ENCODE results near the gene TAPT1. TPM values are rescaled to one million over a fixed set of nuclear protein-coding genes. Genes with fewer than 3 reads are reported as not detected.

Gene TAPT1
- polyA plus RNA-seq, 4 donors = 7.3 to 22.3 (median 13.6) TPM

DNA sequence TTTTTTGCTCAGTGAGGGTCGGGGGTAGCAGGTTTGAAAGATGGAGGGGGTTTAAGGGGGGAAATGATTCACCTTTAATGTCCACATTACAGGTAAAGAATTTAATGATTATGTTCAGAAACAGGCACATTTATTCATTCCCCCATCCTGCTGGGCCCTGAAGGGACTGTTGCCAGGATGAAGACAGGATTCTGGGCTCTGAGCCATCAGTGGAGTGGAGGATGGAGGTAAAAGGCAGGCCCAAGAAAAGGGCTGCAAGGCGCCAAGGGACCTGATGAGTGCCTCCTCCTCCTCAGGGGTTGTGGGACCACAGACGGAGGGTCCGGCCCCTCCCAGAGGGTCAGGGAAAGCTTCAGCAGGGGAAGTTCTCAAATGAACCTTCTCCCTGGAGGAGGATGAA lies 102.0 kb downstream of the TAPT1 start:
- no peak for FAIRE-seq
- Histone ChIP-seq H3K4me3 (ENCODE audit: low read depth in 1 of 3, low read length in 3 of 3) (no peak overlapping the region), H3K4me1 (ENCODE audit: control insufficient read depth in 3 of 3, insufficient read depth in 2 of 3, low read depth in 1 of 3, low read length in 2 of 3) (no peaks in the 10 kb centered on the region), H3K27ac (ENCODE audit: low read depth in 1 of 3, low read length in 2 of 3) (no peak overlapping the region), H3K9me3 (ENCODE audit: control insufficient read depth in 2 of 2, insufficient read depth in 1 of 2, low read depth in 1 of 2, low read length in 1 of 2) (no peaks in the 10 kb centered on the region), H3K27me3 (ENCODE audit: control insufficient read depth in 3 of 3, insufficient read depth in 3 of 3, low read length in 3 of 3) (no peaks in the 10 kb centered on the region), H3K36me3 (ENCODE audit: control insufficient read depth in 3 of 3, insufficient read depth in 2 of 3, low read depth in 1 of 3, low read length in 3 of 3) (no peaks in the 10 kb centered on the region)
- DNase-seq = no peak
- WGBS, 3 donors = 79 to 87% (median 84%) methylated on average over 4 of the region's 4 CpGs

DNA sequence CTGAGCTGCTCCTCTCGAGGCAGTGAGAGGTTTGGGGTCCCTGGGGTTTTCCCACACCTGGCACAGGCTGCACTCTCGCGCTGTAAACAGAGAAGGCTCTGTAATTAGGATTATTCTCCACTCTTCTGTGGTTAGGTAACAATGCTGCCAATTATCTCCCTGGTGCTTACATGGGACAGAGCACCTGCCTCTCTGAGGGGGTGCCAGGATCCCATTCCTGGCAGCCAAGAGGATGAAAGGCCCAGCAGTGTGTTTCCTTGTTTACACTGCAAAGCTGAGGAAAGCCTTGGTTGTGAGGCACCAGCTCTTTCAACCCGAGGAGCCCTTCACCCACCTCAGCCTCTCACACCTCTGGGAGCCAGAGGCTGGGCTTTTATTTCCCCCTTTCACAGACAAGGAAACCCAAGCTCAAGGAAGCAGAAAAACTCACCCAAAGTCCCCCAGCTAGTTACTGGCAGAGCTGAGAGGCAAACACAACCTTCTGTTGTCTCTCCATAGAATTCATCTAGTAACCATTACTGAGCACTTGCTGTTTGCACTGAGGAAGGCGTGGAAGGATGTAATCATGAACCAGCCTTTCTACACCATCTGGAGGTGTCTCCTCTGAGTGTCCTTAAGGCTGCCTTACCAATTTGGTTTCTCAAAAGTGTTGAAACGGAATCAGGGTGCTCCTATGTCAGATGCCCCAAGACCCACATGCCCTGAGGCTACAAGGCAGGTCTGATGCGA lies 102.8 kb downstream of the TAPT1 start:
- H3K27me3 ChIP-seq (ENCODE audit: control insufficient read depth in 3 of 3, insufficient read depth in 3 of 3, low read length in 3 of 3) = no peaks in the 10 kb centered on the region
- H3K4me3 ChIP-seq (ENCODE audit: low read depth in 1 of 3, low read length in 3 of 3) = no peak overlapping the region
- DNase-seq (no peak), FAIRE-seq (no peak)
- H3K36me3 ChIP-seq (ENCODE audit: control insufficient read depth in 3 of 3, insufficient read depth in 2 of 3, low read depth in 1 of 3, low read length in 3 of 3) = no peaks in the 10 kb centered on the region
- no peaks in the 10 kb centered on the region for H3K4me1 ChIP-seq (ENCODE audit: control insufficient read depth in 3 of 3, insufficient read depth in 2 of 3, low read depth in 1 of 3, low read length in 2 of 3)
- H3K27ac ChIP-seq (ENCODE audit: low read depth in 1 of 3, low read length in 2 of 3) = peak overlapping the region in 1 of 3 donors; percentile 1
- no peaks in the 10 kb centered on the region for H3K9me3 ChIP-seq (ENCODE audit: control insufficient read depth in 2 of 2, insufficient read depth in 1 of 2, low read depth in 1 of 2, low read length in 1 of 2)
- 38 to 55% (median 40%) methylated on average over 7 of the region's 7 CpGs for WGBS, 3 donors

DNA sequence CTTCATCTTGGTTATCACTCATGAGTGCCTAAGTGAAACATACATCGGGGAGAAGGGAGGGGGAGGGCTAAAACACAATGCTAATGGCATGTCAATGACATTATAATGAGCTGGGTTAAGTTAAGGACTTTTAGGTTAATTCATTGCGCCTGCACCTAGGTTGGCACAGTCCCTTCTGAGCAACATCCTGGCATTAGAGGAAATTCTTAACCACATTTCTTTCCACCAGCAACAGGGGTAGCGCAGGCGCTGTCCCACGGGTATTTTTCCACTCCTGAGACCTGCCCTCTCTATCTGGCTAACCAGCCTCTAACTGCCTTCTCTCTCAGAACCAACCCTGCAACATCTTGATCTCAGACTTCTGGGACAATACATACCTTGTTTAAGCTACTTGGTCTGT lies 103.5 kb downstream of the TAPT1 start:
- WGBS, 3 donors = 62 to 76% (median 76%) methylated on average over 5 of the region's 5 CpGs
- no peak for FAIRE-seq

DNA sequence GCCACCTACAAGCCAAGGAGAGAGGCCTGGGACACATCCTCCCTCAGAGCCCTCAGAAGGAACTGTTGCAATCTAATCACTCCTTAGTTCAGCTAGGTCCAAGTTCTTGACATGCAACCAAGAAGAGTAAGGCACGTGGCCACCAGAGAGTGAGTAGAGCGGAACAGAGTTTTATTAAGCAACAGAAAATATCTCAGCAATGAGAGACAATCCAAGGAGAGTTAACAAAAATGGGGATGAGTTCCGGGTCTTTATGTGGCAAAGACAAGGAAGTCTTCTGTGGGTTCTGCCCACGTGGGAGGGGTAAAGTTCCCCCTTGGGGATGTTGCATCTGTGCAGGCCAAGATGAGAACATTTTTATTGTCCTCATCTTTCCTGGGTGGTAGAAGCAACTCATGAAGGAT lies 104.0 kb downstream of the TAPT1 start:
- FAIRE-seq = no peak
- Histone ChIP-seq H3K27ac (ENCODE audit: low read depth in 1 of 3, low read length in 2 of 3) (no peak overlapping the region), H3K27me3 (ENCODE audit: control insufficient read depth in 3 of 3, insufficient read depth in 3 of 3, low read length in 3 of 3) (no peaks in the 10 kb centered on the region)

More for the DNA sequence above, 103.5 kb downstream of the TAPT1 start:
- Histone ChIP-seq H3K4me1 (ENCODE audit: control insufficient read depth in 3 of 3, insufficient read depth in 2 of 3, low read depth in 1 of 3, low read length in 2 of 3) (no peaks in the 10 kb centered on the region), H3K27ac (ENCODE audit: low read depth in 1 of 3, low read length in 2 of 3) (no peak overlapping the region), H3K4me3 (ENCODE audit: low read depth in 1 of 3, low read length in 3 of 3) (no peak overlapping the region), H3K36me3 (ENCODE audit: control insufficient read depth in 3 of 3, insufficient read depth in 2 of 3, low read depth in 1 of 3, low read length in 3 of 3) (no peaks in the 10 kb centered on the region), H3K27me3 (ENCODE audit: control insufficient read depth in 3 of 3, insufficient read depth in 3 of 3, low read length in 3 of 3) (no peaks in the 10 kb centered on the region), H3K9me3 (ENCODE audit: control insufficient read depth in 2 of 2, insufficient read depth in 1 of 2, low read depth in 1 of 2, low read length in 1 of 2) (no peaks in the 10 kb centered on the region)
- no peak for DNase-seq

DNA sequence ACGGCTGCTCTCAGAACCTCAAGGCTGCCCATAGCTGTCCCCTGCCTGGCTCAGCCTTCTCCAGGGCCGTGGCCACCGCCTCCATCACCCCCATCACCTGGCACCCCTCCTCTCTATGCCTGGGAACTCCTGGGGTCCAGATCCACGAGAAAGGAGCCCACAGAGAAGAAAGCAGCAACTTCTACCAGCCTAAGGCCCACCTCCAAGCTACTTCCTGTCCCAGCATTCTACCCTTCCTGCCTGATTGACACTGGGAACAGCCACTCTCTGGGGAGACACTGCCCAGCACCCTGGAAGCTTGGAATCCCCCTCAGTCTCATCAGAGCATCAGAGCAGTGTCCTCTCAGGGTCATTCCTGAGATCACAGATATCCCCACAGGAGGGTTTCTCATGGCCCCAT lies 105.6 kb downstream of the TAPT1 start:
- no peaks in the 10 kb centered on the region for H3K36me3 ChIP-seq (ENCODE audit: control insufficient read depth in 3 of 3, insufficient read depth in 2 of 3, low read depth in 1 of 3, low read length in 3 of 3)
- DNase-seq (no peak), FAIRE-seq (no peak)
- no peaks in the 10 kb centered on the region for H3K4me1 ChIP-seq (ENCODE audit: control insufficient read depth in 3 of 3, insufficient read depth in 2 of 3, low read depth in 1 of 3, low read length in 2 of 3)
- no peak overlapping the region for H3K4me3 ChIP-seq (ENCODE audit: low read depth in 1 of 3, low read length in 3 of 3)
- peaks cover 0 to 4% (median 0%) of the 10 kb centered on the region in 3 donors for H3K27me3 ChIP-seq (ENCODE audit: control insufficient read depth in 3 of 3, insufficient read depth in 3 of 3, low read length in 3 of 3)
- H3K27ac ChIP-seq (ENCODE audit: low read depth in 1 of 3, low read length in 2 of 3) = no peak overlapping the region
- 83 to 94% (median 88%) methylated on average over 4 of the region's 4 CpGs for WGBS, 3 donors
- H3K9me3 ChIP-seq (ENCODE audit: control insufficient read depth in 2 of 2, insufficient read depth in 1 of 2, low read depth in 1 of 2, low read length in 1 of 2) = no peaks in the 10 kb centered on the region

More for the DNA sequence above, 104.0 kb downstream of the TAPT1 start:
- no peak for DNase-seq
- no peaks in the 10 kb centered on the region for H3K9me3 ChIP-seq (ENCODE audit: control insufficient read depth in 2 of 2, insufficient read depth in 1 of 2, low read depth in 1 of 2, low read length in 1 of 2)
- no peaks in the 10 kb centered on the region for H3K4me1 ChIP-seq (ENCODE audit: control insufficient read depth in 3 of 3, insufficient read depth in 2 of 3, low read depth in 1 of 3, low read length in 2 of 3)
- H3K36me3 ChIP-seq (ENCODE audit: control insufficient read depth in 3 of 3, insufficient read depth in 2 of 3, low read depth in 1 of 3, low read length in 3 of 3) = no peaks in the 10 kb centered on the region
- WGBS, 3 donors = 73 to 86% (median 81%) methylated on average over 4 of the region's 4 CpGs
- no peak overlapping the region for H3K4me3 ChIP-seq (ENCODE audit: low read depth in 1 of 3, low read length in 3 of 3)

DNA sequence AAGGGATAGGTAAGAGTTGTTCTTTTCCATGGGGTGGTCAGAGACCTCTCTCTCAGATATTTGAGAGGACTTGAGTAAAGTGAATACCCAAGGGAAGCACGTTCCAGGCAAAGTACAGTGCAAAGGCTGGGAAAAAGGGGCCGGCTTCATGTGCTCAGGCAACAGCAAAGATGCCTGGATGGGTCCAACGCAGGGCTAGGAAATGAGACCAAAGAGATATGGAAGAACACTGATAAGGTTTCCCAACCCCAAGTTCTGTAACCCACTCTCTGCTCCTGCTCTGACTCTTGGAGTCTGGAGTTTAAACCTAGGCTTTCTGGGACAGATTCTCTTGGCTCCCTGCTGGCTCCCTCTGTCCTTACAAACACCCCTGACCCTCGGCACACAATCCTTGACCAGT lies 106.3 kb downstream of the TAPT1 start:
- 73 to 86% (median 83%) methylated on average over 4 of the region's 4 CpGs for WGBS, 3 donors
- Histone ChIP-seq H3K27me3 (ENCODE audit: control insufficient read depth in 3 of 3, insufficient read depth in 3 of 3, low read length in 3 of 3) (peaks cover 0 to 4% (median 0%) of the 10 kb centered on the region in 3 donors), H3K27ac (ENCODE audit: low read depth in 1 of 3, low read length in 2 of 3) (no peak overlapping the region), H3K36me3 (ENCODE audit: control insufficient read depth in 3 of 3, insufficient read depth in 2 of 3, low read depth in 1 of 3, low read length in 3 of 3) (no peaks in the 10 kb centered on the region), H3K9me3 (ENCODE audit: control insufficient read depth in 2 of 2, insufficient read depth in 1 of 2, low read depth in 1 of 2, low read length in 1 of 2) (no peaks in the 10 kb centered on the region), H3K4me3 (ENCODE audit: low read depth in 1 of 3, low read length in 3 of 3) (no peak overlapping the region), H3K4me1 (ENCODE audit: control insufficient read depth in 3 of 3, insufficient read depth in 2 of 3, low read depth in 1 of 3, low read length in 2 of 3) (no peaks in the 10 kb centered on the region)
- no peak for DNase-seq
- FAIRE-seq = no peak

DNA sequence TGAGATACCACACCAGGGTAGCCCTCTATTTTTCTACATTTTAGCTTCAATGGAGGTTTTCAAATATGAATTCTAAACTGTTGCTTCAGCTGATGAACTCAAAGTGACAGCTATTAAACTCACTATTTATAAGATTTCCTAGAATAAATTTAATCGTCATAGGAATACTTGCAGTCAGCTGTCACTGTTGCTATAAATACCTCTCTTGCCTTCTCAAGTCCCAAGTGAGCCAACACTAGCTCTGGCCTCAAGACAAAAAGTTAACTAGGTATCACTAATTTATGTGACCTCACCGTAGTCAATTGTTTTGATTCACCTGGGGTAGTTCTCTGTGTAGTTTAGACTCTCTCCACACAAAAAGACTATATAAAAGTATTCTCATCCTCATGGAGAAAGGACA lies 108.2 kb downstream of the TAPT1 start:
- Histone ChIP-seq H3K4me3 (ENCODE audit: low read depth in 1 of 3, low read length in 3 of 3) (no peak overlapping the region), H3K36me3 (ENCODE audit: control insufficient read depth in 3 of 3, insufficient read depth in 2 of 3, low read depth in 1 of 3, low read length in 3 of 3) (no peaks in the 10 kb centered on the region), H3K4me1 (ENCODE audit: control insufficient read depth in 3 of 3, insufficient read depth in 2 of 3, low read depth in 1 of 3, low read length in 2 of 3) (no peaks in the 10 kb centered on the region), H3K27ac (ENCODE audit: low read depth in 1 of 3, low read length in 2 of 3) (no peak overlapping the region), H3K27me3 (ENCODE audit: control insufficient read depth in 3 of 3, insufficient read depth in 3 of 3, low read length in 3 of 3) (peaks cover 0 to 4% (median 0%) of the 10 kb centered on the region in 3 donors), H3K9me3 (ENCODE audit: control insufficient read depth in 2 of 2, insufficient read depth in 1 of 2, low read depth in 1 of 2, low read length in 1 of 2) (no peaks in the 10 kb centered on the region)
- WGBS, 3 donors = 69 to 92% (median 77%) methylated on average over 2 of the region's 2 CpGs
- no peak for FAIRE-seq
- DNase-seq = no peak

DNA sequence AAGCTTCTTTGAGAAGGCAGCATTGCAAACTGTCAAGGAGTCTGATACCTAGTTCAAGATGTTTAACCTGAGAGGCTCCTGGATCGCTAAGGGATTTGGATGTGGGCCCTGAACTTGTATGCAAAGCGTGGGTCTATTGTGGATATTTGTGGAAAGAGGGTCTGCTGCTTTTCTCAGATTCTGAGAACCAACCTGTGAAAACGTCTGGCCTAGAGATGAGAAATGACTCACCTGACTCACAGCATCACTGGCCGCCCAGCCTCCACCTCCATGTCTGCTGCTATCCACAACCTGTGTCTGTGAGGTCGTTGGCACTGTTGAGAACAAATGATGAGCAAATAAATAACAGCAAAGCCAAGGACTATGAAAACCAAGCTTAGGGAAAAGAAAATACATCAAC lies 109.1 kb downstream of the TAPT1 start:
- H3K27ac ChIP-seq (ENCODE audit: low read depth in 1 of 3, low read length in 2 of 3) = no peak overlapping the region
- H3K9me3 ChIP-seq (ENCODE audit: control insufficient read depth in 2 of 2, insufficient read depth in 1 of 2, low read depth in 1 of 2, low read length in 1 of 2) = no peaks in the 10 kb centered on the region
- DNase-seq = no peak
- peaks cover 0 to 4% (median 0%) of the 10 kb centered on the region in 3 donors for H3K27me3 ChIP-seq (ENCODE audit: control insufficient read depth in 3 of 3, insufficient read depth in 3 of 3, low read length in 3 of 3)
- no peak for FAIRE-seq
- H3K4me1 ChIP-seq (ENCODE audit: control insufficient read depth in 3 of 3, insufficient read depth in 2 of 3, low read depth in 1 of 3, low read length in 2 of 3) = no peaks in the 10 kb centered on the region
- H3K4me3 ChIP-seq (ENCODE audit: low read depth in 1 of 3, low read length in 3 of 3) = no peak overlapping the region
- H3K36me3 ChIP-seq (ENCODE audit: control insufficient read depth in 3 of 3, insufficient read depth in 2 of 3, low read depth in 1 of 3, low read length in 3 of 3) = no peaks in the 10 kb centered on the region
- 69 to 81% (median 78%) methylated on average over 5 of the region's 5 CpGs for WGBS, 3 donors

DNA sequence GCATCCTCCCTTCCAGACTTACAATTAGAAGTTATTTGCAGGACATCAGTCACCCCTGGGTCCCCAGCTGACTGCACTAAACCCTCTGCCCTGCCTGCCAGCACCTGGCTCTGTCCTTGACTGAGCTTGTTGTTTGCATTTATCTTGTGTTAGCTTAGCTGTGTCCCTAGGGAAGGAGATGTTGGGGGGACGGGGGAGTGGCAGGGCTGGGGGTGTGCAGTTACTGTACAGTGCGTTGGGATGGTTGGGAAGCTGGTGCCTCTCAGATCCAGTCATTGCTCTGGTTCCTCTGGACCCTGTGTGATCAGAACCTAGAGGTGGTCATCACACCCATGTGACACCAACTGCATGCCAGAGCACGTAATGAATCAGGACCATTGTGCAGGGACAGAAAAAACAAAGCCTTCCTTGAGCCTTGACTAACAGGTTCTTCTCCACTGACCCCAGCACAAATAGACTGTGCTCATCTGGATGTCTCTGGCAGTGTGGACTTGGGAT lies 109.7 kb downstream of the TAPT1 start:
- H3K36me3 ChIP-seq (ENCODE audit: control insufficient read depth in 3 of 3, insufficient read depth in 2 of 3, low read depth in 1 of 3, low read length in 3 of 3) = no peaks in the 10 kb centered on the region

More for the DNA sequence above, 109.7 kb downstream of the TAPT1 start:
- FAIRE-seq (no peak), DNase-seq (no peak)
- no peaks in the 10 kb centered on the region for H3K4me1 ChIP-seq (ENCODE audit: control insufficient read depth in 3 of 3, insufficient read depth in 2 of 3, low read depth in 1 of 3, low read length in 2 of 3)
- H3K27ac ChIP-seq (ENCODE audit: low read depth in 1 of 3, low read length in 2 of 3) = no peak overlapping the region
- WGBS, 3 donors = 63 to 78% (median 68%) methylated on average over 3 of the region's 3 CpGs
- no peak overlapping the region for H3K4me3 ChIP-seq (ENCODE audit: low read depth in 1 of 3, low read length in 3 of 3)
- peaks cover 0 to 4% (median 0%) of the 10 kb centered on the region in 3 donors for H3K27me3 ChIP-seq (ENCODE audit: control insufficient read depth in 3 of 3, insufficient read depth in 3 of 3, low read length in 3 of 3)
- no peaks in the 10 kb centered on the region for H3K9me3 ChIP-seq (ENCODE audit: control insufficient read depth in 2 of 2, insufficient read depth in 1 of 2, low read depth in 1 of 2, low read length in 1 of 2)
